CD4-positive, alpha-beta T cell treated with Interleukin-4 for 4 hours (primary cell): ENCODE results near the gene PTPN5.

ENCODE experiments used
- DNase-seq: peaks from one replicate; pipeline ENCODE4 v3.0.0-alpha.2; 2020

Gene PTPN5

DNA sequence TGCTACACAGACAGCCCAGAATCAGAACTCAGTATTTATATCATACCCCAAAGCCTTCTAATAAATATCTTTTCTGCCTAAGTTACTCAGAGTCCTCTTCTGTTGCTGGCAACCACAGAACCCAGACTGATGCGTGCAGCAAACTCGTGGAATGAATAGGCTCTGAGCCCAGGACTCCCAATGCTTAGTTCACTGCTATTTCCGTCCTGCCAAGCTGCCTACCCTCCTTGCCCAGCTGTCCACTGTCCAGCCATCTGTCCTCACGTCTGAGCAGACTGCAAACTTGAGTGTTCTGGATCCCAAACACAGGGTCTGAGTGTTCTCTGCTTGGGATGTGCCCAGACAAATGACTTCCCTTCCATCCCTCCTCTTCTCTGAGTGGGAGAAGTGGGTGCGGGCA, 19.4 kb downstream of the PTPN5 start:
- no peak for DNase-seq

DNA sequence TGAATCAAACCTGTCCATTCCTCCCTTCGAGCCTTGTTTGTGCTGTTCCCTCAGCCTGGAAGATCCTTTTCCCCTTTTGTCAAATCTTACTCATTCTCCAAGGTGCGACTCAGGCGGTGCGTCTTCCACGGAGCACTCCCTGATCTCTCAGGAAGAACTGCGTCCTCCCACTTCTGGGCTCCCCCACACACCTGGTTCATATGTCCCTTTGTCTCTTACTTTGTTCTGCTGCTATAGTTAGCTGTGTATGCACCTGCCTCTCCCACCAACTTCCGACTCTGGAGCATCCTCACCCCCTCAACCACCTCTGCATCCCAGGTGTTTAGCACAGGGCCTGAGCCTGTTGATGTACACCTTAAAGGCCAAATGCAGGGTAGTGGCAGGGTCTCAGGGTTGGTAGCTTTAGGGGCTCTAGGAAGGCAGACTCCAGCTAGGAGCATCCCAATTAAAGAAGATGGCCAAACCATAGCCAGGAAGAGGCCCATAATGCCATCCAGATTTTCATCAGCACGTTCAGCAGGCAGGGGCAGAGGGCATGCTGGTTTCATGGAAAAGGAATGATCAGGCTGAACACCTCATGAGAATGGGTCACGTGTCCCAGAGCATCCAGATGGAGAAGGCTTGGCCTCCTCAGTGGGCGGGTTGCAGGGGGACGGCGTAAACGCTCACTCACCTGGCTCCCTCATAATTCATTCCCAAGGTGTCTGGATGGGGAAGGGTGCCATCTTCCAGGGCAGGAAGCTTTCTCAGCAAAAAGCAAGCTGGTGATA, 20.1 kb downstream of the PTPN5 start:
- DNase-seq = no peak

DNA sequence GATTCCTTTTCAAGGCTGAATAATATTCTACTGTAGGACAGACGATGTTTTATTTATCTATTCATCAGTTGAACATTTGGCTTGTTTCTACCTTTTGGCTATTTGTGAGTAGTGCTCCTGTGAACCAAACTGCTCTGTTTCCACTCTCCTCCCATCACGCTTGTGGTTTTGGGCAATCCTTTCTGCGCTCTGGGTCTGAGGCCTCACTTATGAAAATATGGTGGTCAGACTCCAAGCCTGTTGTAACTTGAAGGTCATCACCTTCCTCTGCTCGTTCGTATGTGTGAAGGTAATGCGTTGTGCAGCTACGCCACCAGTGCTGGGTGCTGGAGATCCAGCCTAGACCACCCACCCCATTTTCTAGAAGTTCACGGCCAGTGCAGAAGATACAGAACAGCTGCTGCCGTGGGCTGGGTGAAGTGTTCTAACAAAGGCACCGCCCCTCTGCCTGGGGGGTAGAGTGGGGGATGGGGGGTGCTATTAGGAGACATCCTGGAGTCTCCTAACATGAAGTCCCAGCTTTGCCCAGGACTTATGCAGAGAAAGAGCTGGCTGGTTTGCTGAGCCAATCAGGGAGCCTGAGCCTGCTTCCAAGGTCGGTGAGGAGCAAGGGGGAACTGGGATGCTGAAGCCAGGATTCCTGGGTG, 21.0 kb downstream of the PTPN5 start:
- no peak for DNase-seq

DNA sequence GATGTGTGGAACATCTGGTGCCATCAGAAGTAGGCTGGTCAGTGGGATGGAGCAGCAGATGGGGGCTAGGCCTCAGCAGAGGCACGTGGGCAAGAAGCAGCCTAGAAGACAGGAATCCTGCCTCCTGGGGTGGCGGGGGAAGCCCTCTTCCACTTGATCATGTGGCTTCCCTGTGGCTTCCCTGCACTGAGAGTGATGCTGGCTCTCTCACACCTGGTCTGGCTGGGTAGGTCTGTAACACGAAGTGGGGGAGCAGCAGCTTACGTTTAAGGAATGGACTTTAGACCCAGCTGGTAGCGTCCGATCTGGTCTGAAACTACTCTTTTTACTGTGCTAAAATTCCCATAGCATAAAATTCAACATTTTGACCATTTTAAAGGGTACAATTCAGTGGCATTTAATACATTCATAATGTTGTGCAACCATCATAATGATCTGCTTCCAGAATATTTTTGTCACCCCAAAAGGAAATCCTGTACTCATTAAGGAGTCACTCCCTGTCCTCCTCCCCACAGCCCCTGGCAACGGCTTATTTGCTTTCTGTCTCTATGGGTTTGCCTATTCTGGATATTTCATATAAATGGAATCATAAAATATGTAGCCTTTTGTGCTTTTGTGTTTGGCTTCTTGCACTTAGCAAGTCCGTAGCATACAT, 21.7 kb downstream of the PTPN5 start:
- DNase-seq = no peak

- DNase-seq = no peak
These were observed 22.6 kb downstream of the PTPN5 start for GRCh38 chr11:18768978-18769377.

- DNase-seq = no peak
These were observed 23.1 kb downstream of the PTPN5 start for GRCh38 chr11:18768472-18768901.

DNA sequence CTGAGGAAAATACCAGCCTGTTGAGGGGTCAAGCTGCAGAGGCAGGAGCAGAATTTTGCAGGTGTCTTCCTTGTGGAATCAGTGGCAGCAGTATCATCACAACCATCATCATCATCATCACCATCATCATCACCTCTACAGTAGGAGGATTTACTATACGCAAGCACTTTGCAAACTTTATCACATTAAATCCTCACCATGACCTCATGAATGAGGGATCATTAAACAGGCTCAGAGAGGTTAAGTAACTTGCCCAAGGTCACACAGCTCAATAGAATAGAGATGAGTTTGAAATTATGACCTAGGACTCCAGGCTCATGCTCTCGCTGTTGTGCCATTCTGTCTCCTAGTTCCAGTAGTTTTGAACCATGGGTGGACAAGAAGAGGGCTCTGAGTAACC, 25.6 kb downstream of the PTPN5 start:
- DNase-seq = no peak

GRCh38 chr11:18765554-18765953, 26.0 kb downstream of the PTPN5 start:
- no peak for DNase-seq

- no peak for DNase-seq
These were observed 29.9 kb downstream of the PTPN5 start for GRCh38 chr11:18761741-18762140.

- DNase-seq = no peak
These were observed 30.5 kb downstream of the PTPN5 start for GRCh38 chr11:18761144-18761543.

DNA sequence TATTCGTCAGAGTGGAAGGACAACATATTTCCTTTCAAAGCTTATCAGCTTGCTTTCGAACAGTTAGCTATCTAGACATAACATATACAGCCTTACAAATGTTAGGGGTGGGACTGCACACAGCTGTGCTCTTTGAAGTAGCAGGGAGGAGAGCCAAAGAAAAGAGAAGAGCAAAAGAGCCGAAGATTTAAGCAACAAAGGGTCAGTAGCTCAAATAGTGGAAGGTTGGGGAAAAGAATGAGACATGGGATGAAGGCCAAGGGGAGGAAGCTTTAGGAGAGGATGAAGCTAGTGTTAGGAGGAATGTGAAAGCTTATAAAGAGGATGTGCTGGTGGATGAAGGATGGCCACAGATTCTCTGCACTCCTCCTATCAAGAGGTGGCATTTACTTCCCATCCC, 33.8 kb downstream of the PTPN5 start:
- DNase-seq = no peak

DNA sequence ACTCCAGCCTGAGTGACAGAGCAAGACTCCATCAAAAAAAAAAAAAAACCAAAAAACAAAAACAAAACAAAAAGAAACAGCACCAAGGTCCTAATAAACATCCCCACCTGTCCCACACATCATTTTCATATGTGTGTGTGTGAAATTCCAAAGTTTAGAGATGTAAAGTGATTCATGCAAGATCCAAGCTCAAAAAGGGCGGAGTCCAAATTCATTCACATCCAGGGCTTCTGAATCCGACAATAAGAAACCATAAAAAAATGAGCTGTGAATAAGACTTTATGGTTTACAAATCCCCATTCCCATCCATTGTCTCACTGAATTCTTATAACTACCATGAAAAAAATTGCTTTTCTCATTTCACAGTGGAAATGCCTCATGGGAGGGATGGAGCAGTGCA, 34.7 kb downstream of the PTPN5 start:
- DNase-seq = no peak

GRCh38 chr11:18754308-18754707, 37.3 kb downstream of the PTPN5 start:
- DNase-seq = no peak

- DNase-seq = no peak
These were observed 39.1 kb downstream of the PTPN5 start for GRCh38 chr11:18752502-18752901.

DNA sequence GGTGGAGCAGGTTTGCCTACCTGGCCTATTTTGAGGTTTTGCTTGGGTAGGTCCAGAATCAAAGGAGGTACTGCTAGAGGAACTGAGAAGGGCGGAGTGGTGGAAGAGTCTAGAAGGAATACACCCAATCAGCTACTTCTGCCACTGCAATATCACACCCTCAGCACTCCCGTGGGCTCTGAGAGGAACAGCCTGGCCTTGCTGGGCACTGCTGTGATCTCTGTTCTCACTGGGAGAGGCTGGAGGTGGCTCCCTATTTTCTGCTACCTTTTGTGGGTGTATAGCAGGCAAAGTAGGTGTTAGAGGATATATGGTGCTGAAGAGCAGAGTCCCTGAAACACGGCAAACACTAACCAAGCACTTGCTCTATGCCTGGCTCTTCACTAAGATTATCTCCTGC, 40.7 kb downstream of the PTPN5 start:
- no peak for DNase-seq

DNA sequence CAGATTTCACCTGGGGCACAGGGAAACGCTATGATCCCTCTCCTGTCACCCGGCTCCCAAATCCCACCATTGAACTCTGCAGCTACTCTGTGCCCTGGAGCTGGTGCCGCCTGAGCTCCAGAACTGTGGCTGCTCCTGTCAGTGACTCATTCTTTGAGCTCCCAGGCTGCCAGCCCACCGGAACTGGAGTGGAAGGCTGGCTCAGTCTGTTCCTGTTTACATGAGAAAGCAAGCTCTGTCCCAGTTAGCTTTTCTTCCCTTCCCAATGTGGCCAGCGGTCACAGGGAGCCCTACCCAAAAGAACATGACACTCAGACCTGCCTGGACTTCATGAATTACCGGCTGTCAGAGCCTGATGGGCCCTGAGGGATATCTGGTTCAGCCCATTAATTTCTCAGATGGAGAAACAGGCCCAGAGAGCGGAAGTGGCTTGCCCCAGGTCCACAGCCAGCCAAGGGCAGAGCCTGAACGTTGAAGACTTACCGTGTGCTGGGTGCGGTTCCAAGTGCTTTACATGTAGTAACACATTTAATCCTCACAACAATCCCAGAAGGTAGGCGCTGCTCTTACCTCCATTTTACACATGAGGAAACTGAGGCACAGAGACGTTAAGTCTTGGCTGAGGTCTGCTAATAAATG, 41.8 kb downstream of the PTPN5 start:
- DNase-seq = no peak

- DNase-seq = no peak
These were observed 42.7 kb downstream of the PTPN5 start for GRCh38 chr11:18748766-18749365.

DNA sequence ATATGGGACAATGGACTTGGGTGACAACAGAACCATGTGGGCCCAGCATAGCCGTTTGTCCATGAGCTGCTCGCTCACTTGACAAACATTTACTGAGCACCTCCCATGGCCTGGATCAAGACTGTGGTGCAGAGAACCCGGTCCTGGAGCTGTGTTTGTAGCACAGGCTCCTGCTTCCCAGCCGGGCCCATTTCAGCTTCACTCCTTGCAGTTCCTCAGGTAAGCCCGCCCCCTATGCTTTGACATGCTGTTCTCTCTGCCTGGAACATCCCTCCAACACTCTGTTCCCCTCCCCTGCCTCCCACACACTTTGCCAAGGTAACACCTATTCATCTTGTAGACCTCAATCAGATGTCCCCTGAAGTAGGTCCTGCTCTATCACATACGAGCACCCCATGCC, 46.3 kb downstream of the PTPN5 start:
- no peak for DNase-seq

DNA sequence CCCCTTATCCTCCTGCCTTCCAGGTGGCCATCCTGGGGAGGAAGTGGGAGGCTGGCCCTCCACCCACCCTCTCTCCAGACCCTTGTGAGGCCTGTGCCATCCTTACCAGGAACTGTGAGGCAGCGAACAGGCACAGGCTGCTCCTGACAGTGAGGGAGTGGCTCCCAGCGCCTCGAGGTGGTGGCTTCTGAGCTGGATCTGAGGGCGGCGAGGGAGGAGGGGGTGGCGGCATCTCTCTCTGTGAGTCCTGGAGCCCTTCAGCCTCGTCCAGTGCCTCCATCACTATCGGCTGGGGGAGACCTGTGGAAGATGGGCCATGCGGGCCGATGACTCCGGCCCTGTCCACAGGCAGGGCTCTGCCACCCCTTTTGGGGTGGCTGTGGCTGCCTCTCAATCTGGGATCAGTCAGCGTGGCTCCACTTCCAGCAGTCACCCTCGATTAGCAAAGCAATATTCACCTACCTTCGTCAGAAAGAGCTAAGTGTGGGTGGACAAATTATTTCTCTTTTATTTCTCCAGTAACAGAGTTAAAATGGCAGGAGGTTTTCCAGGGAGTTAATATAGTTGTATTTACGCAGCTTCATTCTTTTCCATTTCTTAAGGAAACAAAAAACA, 47.6 kb downstream of the PTPN5 start:
- no peak for DNase-seq

- DNase-seq = no peak
These were observed 48.2 kb downstream of the PTPN5 start for GRCh38 chr11:18743365-18743764.

- no peak for DNase-seq
These were observed 49.8 kb downstream of the PTPN5 start for GRCh38 chr11:18741783-18742182.

- DNase-seq = no peak
These were observed 51.9 kb downstream of the PTPN5 start for GRCh38 chr11:18739685-18740084.

DNA sequence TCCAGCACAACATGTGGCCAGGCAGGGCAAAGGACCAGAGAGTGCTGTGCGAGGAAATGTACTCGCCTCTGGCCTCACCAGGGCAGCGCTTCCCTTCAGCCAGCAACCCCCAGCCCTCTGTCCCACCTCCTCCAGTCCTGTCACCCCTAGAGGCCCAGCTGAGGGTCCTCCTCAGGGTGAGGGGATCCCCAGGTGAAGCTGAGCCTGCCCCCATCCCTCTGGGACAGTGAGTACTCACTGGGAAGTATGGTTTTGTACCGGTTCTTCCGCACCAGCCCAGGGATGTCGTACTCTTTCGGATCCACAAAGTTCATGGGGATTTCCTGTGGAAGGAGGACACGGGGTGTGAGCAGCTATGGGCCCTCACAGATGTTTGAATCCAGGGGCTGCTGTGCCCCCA, 54.0 kb downstream of the PTPN5 start:
- no peak for DNase-seq
